ENCODE results near the gene SEMA5A.

The SEMA5A gene

GRCh38 chr5:9282211-9282610, 263.7 kb downstream of the SEMA5A start:
- Histone ChIP-seq H3K4me1 (no peaks in the 10 kb centered on the region), H3K9me3 (no peaks in the 10 kb centered on the region; the same call in 1 of the 2 replicates), H3K36me3 (no peaks in the 10 kb centered on the region), H3K4me3 (ENCODE audit: low read depth, low read length) (no peak overlapping the region), H3K27me3 (no peaks in the 10 kb centered on the region)
- DNase-seq = no peak
- no peak for TF ChIP-seq CTCF (IDR thresholded peaks at IDR 0.05; ENCODE audit: low read depth, low read length)

- H3K9me3 ChIP-seq = no peaks in the 10 kb centered on the region; the same call in 1 of the 2 replicates
- no peak for DNase-seq
- TF ChIP-seq CTCF (IDR thresholded peaks at IDR 0.05; ENCODE audit: low read depth, low read length) = no peak
These were observed 266.1 kb downstream of the SEMA5A start for GRCh38 chr5:9279774-9280173.

GRCh38 chr5:9278921-9279603, 266.8 kb downstream of the SEMA5A start:
- TF ChIP-seq CTCF (IDR thresholded peaks at IDR 0.05; ENCODE audit: low read depth, low read length) = no peak
- H3K9me3 ChIP-seq = no peaks in the 10 kb centered on the region; the same call in 1 of the 2 replicates

More at GRCh38 chr5:9279774-9280173, 266.1 kb downstream of the SEMA5A start:
- Histone ChIP-seq H3K4me1 (no peaks in the 10 kb centered on the region), H3K4me3 (ENCODE audit: low read depth, low read length) (no peak overlapping the region), H3K27me3 (no peaks in the 10 kb centered on the region), H3K36me3 (no peaks in the 10 kb centered on the region)

GRCh38 chr5:9269014-9269413, 276.9 kb downstream of the SEMA5A start:
- H3K4me3 ChIP-seq (ENCODE audit: low read depth, low read length) = no peak overlapping the region

More at GRCh38 chr5:9278921-9279603, 266.8 kb downstream of the SEMA5A start:
- DNase-seq = no peak
- H3K4me3 ChIP-seq (ENCODE audit: low read depth, low read length) = no peak overlapping the region
- H3K4me1 ChIP-seq = no peaks in the 10 kb centered on the region
- no peaks in the 10 kb centered on the region for H3K27me3 ChIP-seq
- H3K36me3 ChIP-seq = no peaks in the 10 kb centered on the region

GRCh38 chr5:9268226-9268625, 277.6 kb downstream of the SEMA5A start:
- no peak overlapping the region for H3K4me3 ChIP-seq (ENCODE audit: low read depth, low read length)
- no peaks in the 10 kb centered on the region for H3K4me1 ChIP-seq
- no peaks in the 10 kb centered on the region for H3K9me3 ChIP-seq
- no peaks in the 10 kb centered on the region for H3K27me3 ChIP-seq
- no peak for DNase-seq
- TF ChIP-seq CTCF (IDR thresholded peaks at IDR 0.05; ENCODE audit: low read depth, low read length) = no peak
- H3K36me3 ChIP-seq = no peaks in the 10 kb centered on the region

More at GRCh38 chr5:9269014-9269413, 276.9 kb downstream of the SEMA5A start:
- Histone ChIP-seq H3K27me3 (no peaks in the 10 kb centered on the region), H3K4me1 (no peaks in the 10 kb centered on the region), H3K9me3 (no peaks in the 10 kb centered on the region), H3K36me3 (no peaks in the 10 kb centered on the region)
- TF ChIP-seq CTCF (IDR thresholded peaks at IDR 0.05; ENCODE audit: low read depth, low read length) = no peak
- DNase-seq = no peak
